ENCODE data around the gene TXNL4A. TPM values are rescaled to one million over a fixed set of nuclear protein-coding genes. Genes with fewer than 3 reads are reported as not detected.

TXNL4A gene
- total RNA-seq, 2 experiments from 2014 or later, result 55.0 to 55.7 TPM

GRCh38 chr18:79941473-79942119 lies 46.8 kb downstream of the TXNL4A start:
- Histone ChIP-seq H3K4me1 (ENCODE audit: insufficient read depth, low read length) (peaks cover 24% of the 10 kb centered on the region), H3K36me3 (ENCODE audit: insufficient read depth, low read length) (peaks cover 36% of the 10 kb centered on the region), H3K27me3 (ENCODE audit: control insufficient read depth in 1 of 2, insufficient read depth in 2 of 2, low read length in 2 of 2) (no peaks in the 10 kb centered on the region), H3K4me3 (ENCODE audit: low read length) (no peak overlapping the region), H3K9me3 (ENCODE audit: control insufficient read depth in 1 of 2, insufficient read depth in 1 of 2, low read length in 2 of 2) (peaks cover 0 to 25% of the 10 kb centered on the region in 2 experiments), H3K27ac (ENCODE audit: low read depth in 1 of 2, low read length in 2 of 2) (no peak overlapping the region)
- intact Hi-C loops (cut with DNase I, micrococcal nuclease), result no loop called here
- no peak for TF ChIP-seq CTCF (IDR thresholded peaks at IDR 0.05)
- no peak for DNase-seq
- H3K36me3 Mint-ChIP-seq (ENCODE audit: low read depth), result peaks cover 69% of the 10 kb centered on the region
- CTCF ChIA-PET, result no interaction called here
- ATAC-seq (ENCODE audit: poor library complexity), result no peak
- POLR2A ChIA-PET, result no interaction called here
- H3K4me3 Mint-ChIP-seq, result no peak overlapping the region
- no peak overlapping the region for H3K27ac Mint-ChIP-seq
- peaks cover 31% of the 10 kb centered on the region for H3K4me1 Mint-ChIP-seq (ENCODE audit: low read depth)
- H3K9me3 Mint-ChIP-seq, result no peaks in the 10 kb centered on the region
- H3K27me3 Mint-ChIP-seq, result no peaks in the 10 kb centered on the region

GRCh38 chr18:79940814-79941472 lies 47.4 kb downstream of the TXNL4A start:
- DNase-seq (no peak), ATAC-seq (ENCODE audit: poor library complexity) (no peak)
- Mint-ChIP-seq H3K4me3 (no peak overlapping the region), H3K36me3 (ENCODE audit: low read depth) (peaks cover 70% of the 10 kb centered on the region), H3K27ac (no peak overlapping the region), H3K9me3 (no peaks in the 10 kb centered on the region), H3K4me1 (ENCODE audit: low read depth) (peaks cover 25% of the 10 kb centered on the region), H3K27me3 (no peaks in the 10 kb centered on the region)
- TF ChIP-seq CTCF (IDR thresholded peaks at IDR 0.05), result no peak
- peaks cover 37% of the 10 kb centered on the region for H3K36me3 ChIP-seq (ENCODE audit: insufficient read depth, low read length)
- H3K27ac ChIP-seq (ENCODE audit: low read depth in 1 of 2, low read length in 2 of 2), result no peak overlapping the region
- ChIA-PET POLR2A (no interaction called here), CTCF (no interaction called here)
- H3K4me1 ChIP-seq (ENCODE audit: insufficient read depth, low read length), result peaks cover 21% of the 10 kb centered on the region
- H3K4me3 ChIP-seq (ENCODE audit: low read length), result no peak overlapping the region
- H3K9me3 ChIP-seq (ENCODE audit: control insufficient read depth in 1 of 2, insufficient read depth in 1 of 2, low read length in 2 of 2), result peaks cover 0 to 29% of the 10 kb centered on the region in 2 experiments
- intact Hi-C loops (cut with DNase I, micrococcal nuclease), result no loop called here
- H3K27me3 ChIP-seq (ENCODE audit: control insufficient read depth in 1 of 2, insufficient read depth in 2 of 2, low read length in 2 of 2), result no peaks in the 10 kb centered on the region

GRCh38 chr18:79940126-79940813 lies 48.1 kb downstream of the TXNL4A start:
- Histone ChIP-seq H3K36me3 (ENCODE audit: insufficient read depth, low read length) (peaks cover 43% of the 10 kb centered on the region), H3K27me3 (ENCODE audit: control insufficient read depth in 1 of 2, insufficient read depth in 2 of 2, low read length in 2 of 2) (no peaks in the 10 kb centered on the region), H3K4me1 (ENCODE audit: insufficient read depth, low read length) (peaks cover 17% of the 10 kb centered on the region), H3K4me3 (ENCODE audit: low read length) (no peak overlapping the region), H3K9me3 (ENCODE audit: control insufficient read depth in 1 of 2, insufficient read depth in 1 of 2, low read length in 2 of 2) (peaks cover 0 to 36% of the 10 kb centered on the region in 2 experiments), H3K27ac (ENCODE audit: low read depth in 1 of 2, low read length in 2 of 2) (no peak overlapping the region)
- no peak for TF ChIP-seq CTCF (IDR thresholded peaks at IDR 0.05)
- no peaks in the 10 kb centered on the region for H3K9me3 Mint-ChIP-seq
- ATAC-seq (ENCODE audit: poor library complexity) (no peak), DNase-seq (no peak)
- ChIA-PET POLR2A (no interaction called here), CTCF (no interaction called here)
- H3K4me3 Mint-ChIP-seq, result no peak overlapping the region
- peaks cover 23% of the 10 kb centered on the region for H3K4me1 Mint-ChIP-seq (ENCODE audit: low read depth)
- intact Hi-C loops (cut with DNase I, micrococcal nuclease), result no loop called here
- peaks cover 75% of the 10 kb centered on the region for H3K36me3 Mint-ChIP-seq (ENCODE audit: low read depth)
- H3K27me3 Mint-ChIP-seq, result no peaks in the 10 kb centered on the region
- H3K27ac Mint-ChIP-seq, result no peak overlapping the region

All from CD4-positive, alpha-beta T cell (primary cell).